Kidney epithelial cell (primary cell): ENCODE results near the gene KCNMB1. TPM values are rescaled to one million over a fixed set of nuclear protein-coding genes. Genes with fewer than 3 reads are reported as not detected.

Experiments used
- DNase-seq: peaks from one replicate; pipeline ENCODE4 v3.0.0-alpha.2; 2010; ENCODE audit warnings: low read depth
- H3K27me3 ChIP-seq: 2 replicates; pipeline ENCODE4 v1.6.0; 2011; ENCODE audit warnings: low read length; ENCODE audit not compliant: control insufficient read depth, insufficient read depth
- H3K36me3 ChIP-seq: 2 replicates; pipeline ENCODE4 v1.5.1; 2011; ENCODE audit warnings: low read length; ENCODE audit not compliant: control insufficient read depth, insufficient read depth
- H3K4me3 ChIP-seq: 2 replicates; pipeline ENCODE4 v1.5.1; 2011; ENCODE audit warnings: low read depth, mild to moderate bottlenecking, control low read depth, low read length
- total RNA-seq: library from RNA; depleted of rRNA; stranded (reverse); fragments of >200 nt; gene quantifications from 2 replicates; pipeline ENCODE4 v1.2.3, GENCODE V29; 2015
- TF ChIP-seq, protein P1 (sequence below): IDR thresholded peaks from 2 replicates; pipeline ENCODE4 v1.5.1; 2011; ENCODE audit warnings: mild to moderate bottlenecking, moderate library complexity, low read length, control low read depth, inconsistent platforms; ENCODE audit not compliant: insufficient read depth, poor library complexity, severe bottlenecking

KCNMB1 gene
- total RNA-seq, 1 donor from 2014 or later = 0.04 TPM

- Histone ChIP-seq H3K4me3 (no peak overlapping the region), H3K36me3 (no peaks in the 10 kb centered on the region), H3K27me3 (peaks cover 37% of the 10 kb centered on the region)
- TF ChIP-seq, protein P1, sequence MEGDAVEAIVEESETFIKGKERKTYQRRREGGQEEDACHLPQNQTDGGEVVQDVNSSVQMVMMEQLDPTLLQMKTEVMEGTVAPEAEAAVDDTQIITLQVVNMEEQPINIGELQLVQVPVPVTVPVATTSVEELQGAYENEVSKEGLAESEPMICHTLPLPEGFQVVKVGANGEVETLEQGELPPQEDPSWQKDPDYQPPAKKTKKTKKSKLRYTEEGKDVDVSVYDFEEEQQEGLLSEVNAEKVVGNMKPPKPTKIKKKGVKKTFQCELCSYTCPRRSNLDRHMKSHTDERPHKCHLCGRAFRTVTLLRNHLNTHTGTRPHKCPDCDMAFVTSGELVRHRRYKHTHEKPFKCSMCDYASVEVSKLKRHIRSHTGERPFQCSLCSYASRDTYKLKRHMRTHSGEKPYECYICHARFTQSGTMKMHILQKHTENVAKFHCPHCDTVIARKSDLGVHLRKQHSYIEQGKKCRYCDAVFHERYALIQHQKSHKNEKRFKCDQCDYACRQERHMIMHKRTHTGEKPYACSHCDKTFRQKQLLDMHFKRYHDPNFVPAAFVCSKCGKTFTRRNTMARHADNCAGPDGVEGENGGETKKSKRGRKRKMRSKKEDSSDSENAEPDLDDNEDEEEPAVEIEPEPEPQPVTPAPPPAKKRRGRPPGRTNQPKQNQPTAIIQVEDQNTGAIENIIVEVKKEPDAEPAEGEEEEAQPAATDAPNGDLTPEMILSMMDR = no peak
- no peak for DNase-seq
Measured at GRCh38 chr5:170353961-170354360, 35.2 kb downstream of the KCNMB1 start.

GRCh38 chr5:170353011-170353761 is 36.0 kb downstream of the KCNMB1 start:
- TF ChIP-seq, protein P1 = no peak
- peaks cover 43% of the 10 kb centered on the region for H3K27me3 ChIP-seq
- no peak for DNase-seq
- no peaks in the 10 kb centered on the region for H3K36me3 ChIP-seq
- H3K4me3 ChIP-seq = no peak overlapping the region

- H3K4me3 ChIP-seq = no peak overlapping the region
- TF ChIP-seq, protein P1 = no peak
- no peaks in the 10 kb centered on the region for H3K36me3 ChIP-seq
- DNase-seq = no peak
- peaks cover 21% of the 10 kb centered on the region for H3K27me3 ChIP-seq
Measured at GRCh38 chr5:170348137-170348633, 41.0 kb downstream of the KCNMB1 start.

GRCh38 chr5:170347022-170347567 is 42.1 kb downstream of the KCNMB1 start:
- no peak overlapping the region for H3K4me3 ChIP-seq
- no peaks in the 10 kb centered on the region for H3K36me3 ChIP-seq
- H3K27me3 ChIP-seq = peaks cover 11% of the 10 kb centered on the region
- no peak for DNase-seq
- TF ChIP-seq, protein P1 = no peak

- H3K36me3 ChIP-seq = no peaks in the 10 kb centered on the region
- TF ChIP-seq, protein P1 = no peak
- no peak overlapping the region for H3K4me3 ChIP-seq
- no peak for DNase-seq
- peaks cover 11% of the 10 kb centered on the region for H3K27me3 ChIP-seq
Measured at GRCh38 chr5:170345971-170346370, 43.2 kb downstream of the KCNMB1 start.

GRCh38 chr5:170343177-170343576 is 46.0 kb downstream of the KCNMB1 start:
- Histone ChIP-seq H3K27me3 (peaks cover 2% of the 10 kb centered on the region), H3K36me3 (no peaks in the 10 kb centered on the region), H3K4me3 (no peak overlapping the region)
- no peak for DNase-seq
- TF ChIP-seq, protein P1 = no peak
